Epithelial cell of esophagus (primary cell): ENCODE results near the gene MYOG.

Experiments used
- DNase-seq: peaks from one replicate; pipeline ENCODE4 v3.0.0; 2010; ENCODE audit warnings: low read depth
- H3K4me3 ChIP-seq: 2 replicates; pipeline ENCODE4 v1.5.1; 2011; ENCODE audit warnings: mild to moderate bottlenecking, low read length, control low read depth
- TF ChIP-seq, protein P1 (sequence below): IDR thresholded peaks from 2 replicates; pipeline ENCODE4 v1.5.1; 2011; ENCODE audit warnings: low read depth, mild to moderate bottlenecking, low read length, control low read depth, inconsistent platforms; ENCODE audit not compliant: insufficient read depth; ENCODE audit errors: missing control alignments

MYOG gene

GRCh38 chr1:203058676-203058935 is 27.2 kb downstream of the MYOG start:
- TF ChIP-seq, protein P1, sequence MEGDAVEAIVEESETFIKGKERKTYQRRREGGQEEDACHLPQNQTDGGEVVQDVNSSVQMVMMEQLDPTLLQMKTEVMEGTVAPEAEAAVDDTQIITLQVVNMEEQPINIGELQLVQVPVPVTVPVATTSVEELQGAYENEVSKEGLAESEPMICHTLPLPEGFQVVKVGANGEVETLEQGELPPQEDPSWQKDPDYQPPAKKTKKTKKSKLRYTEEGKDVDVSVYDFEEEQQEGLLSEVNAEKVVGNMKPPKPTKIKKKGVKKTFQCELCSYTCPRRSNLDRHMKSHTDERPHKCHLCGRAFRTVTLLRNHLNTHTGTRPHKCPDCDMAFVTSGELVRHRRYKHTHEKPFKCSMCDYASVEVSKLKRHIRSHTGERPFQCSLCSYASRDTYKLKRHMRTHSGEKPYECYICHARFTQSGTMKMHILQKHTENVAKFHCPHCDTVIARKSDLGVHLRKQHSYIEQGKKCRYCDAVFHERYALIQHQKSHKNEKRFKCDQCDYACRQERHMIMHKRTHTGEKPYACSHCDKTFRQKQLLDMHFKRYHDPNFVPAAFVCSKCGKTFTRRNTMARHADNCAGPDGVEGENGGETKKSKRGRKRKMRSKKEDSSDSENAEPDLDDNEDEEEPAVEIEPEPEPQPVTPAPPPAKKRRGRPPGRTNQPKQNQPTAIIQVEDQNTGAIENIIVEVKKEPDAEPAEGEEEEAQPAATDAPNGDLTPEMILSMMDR: no peak
- no peak for DNase-seq

GRCh38 chr1:203057911-203058675 is 27.7 kb downstream of the MYOG start:
- H3K4me3 ChIP-seq: no peak overlapping the region
- TF ChIP-seq, protein P1: no peak
- no peak for DNase-seq

More at GRCh38 chr1:203058676-203058935, 27.2 kb downstream of the MYOG start:
- H3K4me3 ChIP-seq: no peak overlapping the region

DNA sequence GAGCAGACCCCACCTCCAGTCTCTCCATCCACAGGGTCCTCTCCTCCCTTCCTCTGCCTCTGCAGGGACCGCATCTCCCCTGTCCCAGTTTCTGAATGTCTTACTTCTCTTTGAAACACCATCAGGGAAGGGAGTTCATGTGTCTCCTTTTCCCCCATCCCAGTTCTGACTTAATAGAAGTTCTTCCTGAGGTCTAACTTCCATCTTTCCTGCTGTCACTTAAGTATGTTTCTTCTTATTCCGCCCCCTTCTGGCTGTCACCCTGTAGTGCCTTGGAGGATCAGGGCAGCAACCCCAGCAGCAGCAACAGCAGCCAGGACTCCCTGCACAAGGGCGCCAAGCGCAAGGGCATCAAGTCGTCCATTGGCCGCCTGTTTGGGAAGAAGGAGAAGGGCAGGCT is 29.3 kb downstream of the MYOG start:
- H3K4me3 ChIP-seq: no peak overlapping the region
- TF ChIP-seq, protein P1: no peak
- no peak for DNase-seq

DNA sequence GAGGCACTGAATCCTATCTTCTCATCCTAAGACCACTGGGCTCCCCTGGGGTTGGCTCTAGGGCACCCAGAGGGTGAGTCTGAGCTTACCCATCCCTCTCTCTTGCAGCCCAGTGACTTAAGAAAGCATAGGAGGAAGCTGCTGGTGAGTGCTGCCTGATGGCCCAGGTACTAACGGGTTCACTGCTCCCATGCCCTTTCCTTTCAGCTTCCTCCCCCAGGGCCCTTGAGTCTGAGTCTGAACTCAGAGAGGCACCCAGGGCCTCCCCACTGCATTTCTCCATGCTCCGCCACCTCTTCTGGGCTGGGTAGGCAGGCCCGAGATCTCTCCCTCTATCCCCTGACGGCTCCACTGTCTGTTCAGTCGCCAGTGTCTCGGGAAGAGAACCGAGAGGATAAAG is 29.8 kb downstream of the MYOG start:
- TF ChIP-seq, protein P1: no peak
- no peak for DNase-seq
- H3K4me3 ChIP-seq: no peak overlapping the region

- DNase-seq: no peak
- TF ChIP-seq, protein P1: no peak
- no peak overlapping the region for H3K4me3 ChIP-seq
Measured at GRCh38 chr1:203055161-203055799, 30.5 kb downstream of the MYOG start.

DNA sequence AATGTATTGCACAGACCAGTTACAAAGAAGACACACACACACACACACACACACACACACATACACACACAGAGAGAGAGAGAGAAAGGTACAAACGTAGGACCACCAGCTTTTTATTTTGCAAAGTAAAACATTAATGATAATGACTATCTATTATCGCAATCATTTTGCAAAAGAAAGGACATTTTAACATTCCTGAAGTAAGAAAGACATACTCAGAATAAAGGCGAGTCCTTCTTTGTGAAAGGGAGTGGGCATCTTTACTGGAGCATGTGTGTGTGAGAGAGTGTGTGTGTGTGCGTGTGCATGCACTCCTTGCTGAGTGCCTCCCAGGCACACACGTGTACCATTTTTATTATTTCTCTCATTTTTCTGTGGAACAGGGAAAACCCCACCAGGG is 31.2 kb downstream of the MYOG start:
- TF ChIP-seq, protein P1: no peak
- DNase-seq: no peak
- H3K4me3 ChIP-seq: no peak overlapping the region

GRCh38 chr1:203054184-203054583 is 31.6 kb downstream of the MYOG start:
- H3K4me3 ChIP-seq: no peak overlapping the region
- TF ChIP-seq, protein P1: no peak
- DNase-seq: no peak
